Adipose tissue (tissue), 3 donors: ENCODE measurements around the gene TIMM29. TPM values are rescaled to one million over a fixed set of nuclear protein-coding genes. Genes with fewer than 3 reads are reported as not detected.

ENCODE experiments used
- H3K27ac ChIP-seq: one replicate; pipeline ENCODE4 v1.5.1; 2013; ENCODE audit warnings: low read depth, low read length
- WGBS, 3 donors: extraction: QIAGEN DNeasy Blood & Tissue Kit; methylation state at CpG; one replicate each; pipeline ENCODE4 v1.1.7; 2013; 5-methylcytosine and 5-hydroxymethylcytosine counted together
- polyA plus RNA-seq, 3 donors: library from polyadenylated mRNA; stranded (reverse); fragments of 200-250 nt; gene quantifications; one replicate each; pipeline ENCODE4 v1.2.3, GENCODE V29; 2013
- donor health status: healthy with polysubstance abuse.
- donor health status: Bipolar disorder and iron deficiency.
- donor health status: healthy.

The TIMM29 gene
- polyA plus RNA-seq, 3 donors: 11.6 to 17.0 (median 16.7) TPM

- H3K27ac ChIP-seq: no peak overlapping the region
- WGBS, 3 donors: 95% methylated on average over 17 of the region's 17 CpGs
Observed at GRCh38 chr19:10908380-10908960, 20.1 kb upstream of the TIMM29 start.

DNA sequence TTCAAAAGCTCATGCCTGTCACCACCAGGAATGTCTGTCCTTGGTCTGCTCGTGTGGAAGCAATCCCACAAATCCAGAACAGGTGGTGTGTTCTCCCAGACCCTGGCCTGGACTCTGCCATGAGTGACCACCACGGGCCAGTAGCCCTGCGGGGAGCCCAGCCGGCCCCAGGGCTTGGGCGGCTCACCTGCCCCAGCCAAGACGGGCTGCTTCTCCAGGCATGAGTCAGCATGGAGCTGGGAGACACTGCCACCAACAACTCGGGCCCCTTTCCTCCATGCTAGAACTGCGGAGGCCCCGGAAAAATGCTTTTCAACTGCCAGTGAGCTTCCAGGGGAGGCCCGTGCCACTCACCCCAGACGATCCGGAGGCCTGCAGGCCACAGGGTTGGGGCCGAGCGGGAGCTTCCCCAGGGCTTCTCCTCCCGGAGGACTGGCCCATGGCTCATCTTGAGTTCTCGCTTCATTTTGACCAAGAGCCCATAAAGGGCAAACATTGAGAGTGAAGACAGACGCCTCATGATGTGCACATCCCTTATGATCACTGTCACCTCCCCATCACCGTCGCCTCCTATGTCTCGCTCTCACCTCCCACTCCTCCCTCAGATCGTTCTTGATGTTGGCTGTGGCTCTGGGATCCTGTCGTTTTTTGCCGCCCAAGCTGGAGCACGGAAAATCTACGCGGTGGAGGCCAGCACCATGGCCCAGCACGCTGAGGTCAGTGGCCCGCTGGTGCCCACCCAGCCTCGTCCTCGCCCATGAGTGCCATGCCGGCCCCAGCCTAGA, 16.8 kb upstream of the TIMM29 start:
- 89 to 92% (median 89%) methylated on average over 31 of the region's 31 CpGs for WGBS, 3 donors
- no peak overlapping the region for H3K27ac ChIP-seq

- WGBS, 3 donors: 93 to 97% (median 94%) methylated on average over 18 of the region's 18 CpGs
- no peak overlapping the region for H3K27ac ChIP-seq
Observed at GRCh38 chr19:10912619-10913018, 16.0 kb upstream of the TIMM29 start.

DNA sequence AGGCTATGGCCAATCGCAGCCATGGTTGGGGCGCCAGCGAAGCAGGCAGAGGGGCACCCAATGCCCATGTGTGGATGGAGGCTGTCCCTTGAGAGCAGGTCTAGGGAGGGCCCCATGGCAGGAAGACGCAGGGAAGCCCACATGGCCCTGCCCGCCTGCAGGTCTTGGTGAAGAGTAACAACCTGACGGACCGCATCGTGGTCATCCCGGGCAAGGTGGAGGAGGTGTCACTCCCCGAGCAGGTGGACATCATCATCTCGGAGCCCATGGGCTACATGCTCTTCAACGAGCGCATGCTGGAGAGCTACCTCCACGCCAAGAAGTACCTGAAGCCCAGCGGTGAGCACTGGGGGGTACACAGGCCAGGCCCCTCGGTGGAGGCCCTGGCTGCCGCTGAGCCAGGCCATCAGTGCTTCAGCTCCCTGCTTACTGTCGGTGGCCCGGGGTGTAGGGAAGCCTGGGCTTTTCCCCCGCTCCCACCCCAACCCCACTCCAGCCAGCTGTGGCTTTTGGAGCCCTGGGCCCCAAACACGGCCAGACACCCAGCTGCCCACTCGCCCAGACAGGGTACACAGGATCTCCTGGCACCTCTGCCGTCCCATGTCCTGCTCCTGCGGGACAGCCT, 14.8 kb upstream of the TIMM29 start:
- no peak overlapping the region for H3K27ac ChIP-seq
- 95% methylated on average over 23 to 24 of the region's 24 CpGs for WGBS, 3 donors

DNA sequence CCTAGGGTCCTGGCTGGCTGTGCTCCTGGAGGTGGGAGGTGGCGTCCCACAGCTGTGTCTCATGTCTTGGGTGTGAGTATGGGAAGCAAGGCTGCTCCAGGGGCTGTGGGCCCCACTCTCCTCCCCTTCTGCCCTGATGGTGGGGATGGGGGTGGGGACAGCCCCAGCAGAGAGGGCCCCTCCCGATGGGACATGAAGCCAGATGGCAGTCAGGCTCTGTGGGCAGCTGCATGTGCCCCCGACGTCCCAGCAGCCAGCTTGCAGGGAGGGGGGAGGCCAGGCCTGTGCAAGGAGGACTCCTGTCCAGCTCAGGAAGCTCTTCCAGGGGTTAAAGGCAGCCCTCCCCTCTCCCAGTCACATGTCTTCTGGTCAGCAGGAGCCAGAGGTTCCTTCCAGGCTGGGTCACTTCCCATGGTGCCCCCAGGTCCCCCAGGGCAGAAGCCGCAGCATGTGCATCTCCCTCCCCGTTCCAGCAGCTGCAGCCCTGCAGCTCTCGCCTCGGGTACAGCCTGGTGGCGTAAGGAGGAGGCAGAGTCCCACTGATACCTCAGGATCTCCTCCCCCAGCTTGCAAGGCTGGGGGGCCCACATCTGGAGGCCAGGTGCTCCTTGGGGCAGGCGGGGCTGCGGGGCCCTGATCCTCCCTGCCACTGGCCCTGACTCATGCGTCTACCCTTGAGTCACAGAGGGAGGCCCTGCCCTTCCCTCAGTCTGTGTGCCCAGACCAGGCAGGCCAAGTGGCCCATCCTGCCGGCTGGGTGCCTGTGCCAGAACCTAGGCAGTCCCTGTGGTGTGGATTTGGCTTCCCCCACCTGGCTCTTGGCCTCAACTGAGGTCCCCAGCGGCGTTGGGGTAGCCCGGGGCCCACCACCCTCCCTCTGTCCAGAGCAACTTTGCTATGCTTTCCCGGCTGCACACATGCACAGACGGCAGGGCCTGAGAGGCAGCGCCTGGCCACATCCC, 13.2 kb upstream of the TIMM29 start:
- 68 to 90% (median 75%) methylated on average over 18 to 19 of the region's 19 CpGs for WGBS, 3 donors
- no peak overlapping the region for H3K27ac ChIP-seq

- H3K27ac ChIP-seq: no peak overlapping the region
- 95 to 100% (median 96%) methylated on average over 6 of the region's 6 CpGs for WGBS, 3 donors
Observed at GRCh38 chr19:10916602-10917001, 12.0 kb upstream of the TIMM29 start.

- 92 to 93% (median 93%) methylated on average over 11 of the region's 11 CpGs for WGBS, 3 donors
- H3K27ac ChIP-seq: no peak overlapping the region
Observed at GRCh38 chr19:10918359-10918758, 10.3 kb upstream of the TIMM29 start.

DNA sequence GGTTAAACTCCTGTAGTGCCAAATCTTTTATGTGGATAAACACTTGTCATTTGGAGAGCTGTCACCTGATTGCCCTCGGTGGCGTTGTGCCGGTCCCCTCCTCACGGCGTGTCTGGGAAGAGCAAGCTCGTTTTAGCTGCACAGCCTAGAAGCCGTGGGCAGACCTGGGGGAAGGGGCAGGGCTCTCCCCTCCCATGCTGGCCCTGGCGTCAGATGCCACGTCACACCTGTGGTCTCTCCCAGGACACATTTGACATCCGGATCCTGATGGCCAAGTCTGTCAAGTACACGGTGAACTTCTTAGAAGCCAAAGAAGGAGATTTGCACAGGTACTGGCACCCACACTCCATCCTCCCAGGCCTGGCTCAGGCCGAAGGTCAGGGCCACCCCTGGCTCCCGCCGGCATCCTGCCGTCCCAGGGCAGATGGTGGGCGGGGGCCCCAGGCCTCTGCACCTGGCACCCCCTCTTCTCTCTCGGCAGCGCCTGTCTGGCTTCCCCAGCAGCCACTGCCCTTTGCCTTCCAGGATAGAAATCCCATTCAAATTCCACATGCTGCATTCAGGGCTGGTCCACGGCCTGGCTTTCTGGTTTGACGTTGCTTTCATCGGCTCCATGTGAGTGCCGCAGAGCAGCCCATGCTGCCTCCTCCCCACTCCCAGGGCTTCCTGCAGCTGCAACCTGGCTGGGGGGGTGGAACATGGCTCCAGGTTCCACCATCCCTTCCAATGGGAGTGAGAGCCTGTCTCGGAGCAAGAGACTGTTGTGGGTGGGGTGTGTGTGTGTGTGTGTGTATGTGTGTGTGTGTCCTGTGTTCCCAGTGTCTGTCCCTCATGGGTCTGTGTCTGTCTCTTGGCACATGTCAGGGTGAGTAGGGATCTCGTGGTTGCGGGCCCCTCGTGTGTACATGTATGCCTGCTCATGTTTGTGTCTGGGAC, 9.0 kb upstream of the TIMM29 start:
- WGBS, 3 donors: 44 to 86% (median 83%) methylated on average over 26 of the region's 26 CpGs
- no peak overlapping the region for H3K27ac ChIP-seq

GRCh38 chr19:10920288-10920655, 8.3 kb upstream of the TIMM29 start:
- WGBS, 3 donors: 89 to 94% (median 93%) methylated on average over 10 of the region's 10 CpGs
- no peak overlapping the region for H3K27ac ChIP-seq

DNA sequence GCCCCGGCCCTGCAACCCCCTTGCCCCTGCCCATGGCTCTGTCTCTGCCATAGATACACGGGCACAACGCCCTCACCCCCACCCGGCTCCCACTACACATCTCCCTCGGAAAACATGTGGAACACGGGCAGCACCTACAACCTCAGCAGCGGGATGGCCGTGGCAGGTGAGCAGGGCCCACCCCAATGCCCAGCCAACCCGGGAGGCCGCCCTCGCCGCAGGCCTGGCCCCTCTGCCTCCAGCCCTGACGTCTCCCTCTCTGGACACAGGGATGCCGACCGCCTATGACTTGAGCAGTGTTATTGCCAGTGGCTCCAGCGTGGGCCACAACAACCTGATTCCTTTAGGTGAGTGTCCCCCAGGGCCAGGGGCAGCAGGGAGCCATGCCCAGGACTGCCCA, 7.8 kb upstream of the TIMM29 start:
- H3K27ac ChIP-seq: no peak overlapping the region
- 86 to 91% (median 89%) methylated on average over 16 of the region's 16 CpGs for WGBS, 3 donors

- 85 to 89% (median 88%) methylated on average over 41 to 43 of the region's 43 CpGs for WGBS, 3 donors
- no peak overlapping the region for H3K27ac ChIP-seq
Observed at GRCh38 chr19:10921199-10921909, 7.3 kb upstream of the TIMM29 start.

DNA sequence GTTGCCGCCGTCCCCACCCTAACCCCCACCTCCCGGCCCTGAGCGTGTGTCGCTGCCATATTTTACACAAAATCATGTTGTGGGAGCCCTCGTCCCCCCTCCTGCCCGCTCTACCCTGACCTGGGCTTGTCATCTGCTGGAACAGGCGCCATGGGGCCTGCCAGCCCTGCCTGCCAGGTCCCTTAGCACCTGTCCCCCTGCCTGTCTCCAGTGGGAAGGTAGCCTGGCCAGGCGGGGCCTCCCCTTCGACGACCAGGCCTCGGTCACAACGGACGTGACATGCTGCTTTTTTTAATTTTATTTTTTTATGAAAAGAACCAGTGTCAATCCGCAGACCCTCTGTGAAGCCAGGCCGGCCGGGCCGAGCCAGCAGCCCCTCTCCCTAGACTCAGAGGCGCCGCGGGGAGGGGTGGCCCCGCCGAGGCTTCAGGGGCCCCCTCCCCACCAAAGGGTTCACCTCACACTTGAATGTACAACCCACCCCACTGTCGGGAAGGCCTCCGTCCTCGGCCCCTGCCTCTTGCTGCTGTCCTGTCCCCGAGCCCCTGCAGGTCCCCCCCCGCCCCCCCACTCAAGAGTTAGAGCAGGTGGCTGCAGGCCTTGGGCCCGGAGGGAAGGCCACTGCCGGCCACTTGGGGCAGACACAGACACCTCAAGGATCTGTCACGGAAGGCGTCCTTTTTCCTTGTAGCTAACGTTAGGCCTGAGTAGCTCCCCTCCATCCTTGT, 6.5 kb upstream of the TIMM29 start:
- WGBS, 3 donors: 83 to 85% (median 83%) methylated on average over 32 to 33 of the region's 33 CpGs
- no peak overlapping the region for H3K27ac ChIP-seq

DNA sequence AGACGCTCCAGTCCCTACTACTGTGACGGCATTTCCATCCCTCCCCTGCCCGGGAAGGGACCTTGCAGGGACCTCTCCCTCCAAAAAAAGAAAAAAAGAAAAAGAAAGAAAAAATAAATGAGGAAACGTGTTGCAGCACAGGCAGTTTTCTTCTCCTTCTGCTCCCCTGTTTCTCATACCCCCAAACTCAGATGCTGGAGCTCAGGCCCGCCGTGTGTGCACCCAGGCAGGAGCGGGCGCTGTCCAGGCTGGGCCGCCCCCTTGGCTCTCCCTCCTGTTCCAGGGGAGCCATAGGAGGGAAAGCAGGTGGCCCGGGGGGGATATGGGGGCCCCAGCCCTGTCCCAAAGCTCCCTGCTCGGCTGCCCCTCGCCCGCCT, 6.0 kb upstream of the TIMM29 start:
- H3K27ac ChIP-seq: no peak overlapping the region
- 92 to 93% (median 92%) methylated on average over 13 of the region's 13 CpGs for WGBS, 3 donors

GRCh38 chr19:10923260-10924112, 5.1 kb upstream of the TIMM29 start:
- no peak overlapping the region for H3K27ac ChIP-seq
- 91 to 93% (median 92%) methylated on average over 29 of the region's 29 CpGs for WGBS, 3 donors

DNA sequence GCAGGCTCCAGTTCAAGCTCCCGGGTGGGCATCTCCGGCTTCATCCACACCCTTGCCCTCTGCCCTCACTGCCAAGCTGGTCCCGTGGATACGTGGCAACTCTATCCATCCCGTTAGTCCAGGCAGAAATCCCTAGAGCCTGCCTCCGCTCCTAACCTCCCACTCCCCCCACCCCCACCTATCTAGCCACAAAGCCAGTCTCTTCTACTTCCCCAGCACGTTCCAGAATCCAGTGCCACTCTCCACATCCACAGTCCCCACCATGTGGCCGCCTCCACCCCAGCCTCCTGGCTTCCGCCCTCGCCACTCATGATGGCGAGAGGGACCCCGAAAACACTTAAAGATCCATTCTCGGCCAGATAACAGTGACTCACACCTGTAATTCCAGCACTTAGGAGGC, 4.0 kb upstream of the TIMM29 start:
- no peak overlapping the region for H3K27ac ChIP-seq
- WGBS, 3 donors: 76 to 86% (median 86%) methylated on average over 13 of the region's 13 CpGs
